ENCODE results near the gene TRAF2.
"Not testable (repeated sequence)": the region's sequence is repeated elsewhere in the genome, so short reads cannot be mapped to it uniquely, and the experiment has no call there.

The TRAF2 gene

GRCh38 chr9:136885950-136886578 lies at the start of gene TRAF2:
Gene TRAF2 (plus strand): TSS chr9:136886516. CDS start chr9:136898741, 12,225 bp downstream.
- DNase-seq (ENCODE audit: low read depth): peak; percentile 88

- DNase-seq (ENCODE audit: low read depth): no peak
These were observed 49.0 kb upstream of the TRAF2 start for GRCh38 chr9:136837146-136837855.

- not testable (repeated sequence) for DNase-seq (ENCODE audit: low read depth)
These were observed 48.4 kb upstream of the TRAF2 start for GRCh38 chr9:136837856-136838277.

GRCh38 chr9:136838314-136839228 lies 47.7 kb upstream of the TRAF2 start:
- no peak for DNase-seq (ENCODE audit: low read depth)

- no peak for DNase-seq (ENCODE audit: low read depth)
These were observed 46.8 kb upstream of the TRAF2 start for GRCh38 chr9:136839229-136840139.

GRCh38 chr9:136840140-136840876 lies 46.0 kb upstream of the TRAF2 start:
- DNase-seq (ENCODE audit: low read depth): no peak

- no peak for DNase-seq (ENCODE audit: low read depth)
These were observed 45.3 kb upstream of the TRAF2 start for GRCh38 chr9:136840877-136841645.

- not testable (repeated sequence) for DNase-seq (ENCODE audit: low read depth)
These were observed 44.5 kb upstream of the TRAF2 start for GRCh38 chr9:136841646-136842379.

- peak; percentile 68 for DNase-seq (ENCODE audit: low read depth)
These were observed 43.9 kb upstream of the TRAF2 start, which contains the start of gene AJM1 for GRCh38 chr9:136842380-136842948. Gene AJM1 (plus strand): TSS chr9:136842478. CDS start chr9:136844415, 1,937 bp downstream.

GRCh38 chr9:136843159-136843800 lies 43.0 kb upstream of the TRAF2 start:
- DNase-seq (ENCODE audit: low read depth): not testable (repeated sequence)

GRCh38 chr9:136843801-136844740 lies 42.2 kb upstream of the TRAF2 start:
- DNase-seq (ENCODE audit: low read depth): peak; percentile 38

- DNase-seq (ENCODE audit: low read depth): no peak
These were observed 41.4 kb upstream of the TRAF2 start for GRCh38 chr9:136844761-136845464.

GRCh38 chr9:136845465-136846260 lies 40.7 kb upstream of the TRAF2 start:
- DNase-seq (ENCODE audit: low read depth): no peak

- no peak for DNase-seq (ENCODE audit: low read depth)
These were observed 39.8 kb upstream of the TRAF2 start for GRCh38 chr9:136846376-136847087.
